Endothelial cell of umbilical vein (primary cell): ENCODE data around the gene COL5A1. TPM values are rescaled to one million over a fixed set of nuclear protein-coding genes. Genes with fewer than 3 reads are reported as not detected.

Source experiments
- BruUV-seq: library from RNA; stranded (reverse); fragments of 400-500 nt; replicated peaks from 2 replicates; lab custom pipeline; 2021; lab: Mats Ljungman, UMichigan
- CTCF ChIA-PET: fragments of 300-600, 350-600 bp; sonication (Branson Sonifier 250); formaldehyde crosslinking; loops from one replicate; lab custom pipeline; 2021; ENCODE audit warnings: antibody characterized with exemption, inconsistent platforms; lab: Charles Lee
- POLR2A ChIA-PET: fragments of 300-600, 350-600 bp; sonication (Branson Sonifier 250); formaldehyde crosslinking; loops from one replicate; lab custom pipeline; 2021; ENCODE audit warnings: antibody characterized with exemption, inconsistent platforms; lab: Charles Lee
- DNase-seq: peaks from one replicate; pipeline ENCODE4 v3.0.0-alpha.2; 2011; ENCODE audit warnings: low read depth, low spot score
- FAIRE-seq: peaks from 2 replicates; lab custom pipeline; 2011; peaks lifted over from hg19 to GRCh38; lab: Jason Lieb, UNC
- H2AFZ ChIP-seq: 2 replicates; pipeline ENCODE4 v1.6.0; 2012; ENCODE audit warnings: low read depth, low read length, control low read depth, inconsistent platforms
- H3K27ac ChIP-seq: 2 replicates; pipeline ENCODE4 v1.5.1; 2011; ENCODE audit warnings: low read depth, mild to moderate bottlenecking, control low read depth, low read length, moderate library complexity; ENCODE audit not compliant: insufficient read depth
- H3K27me3 ChIP-seq, 2 experiments: 2 replicates each; pipeline versions ENCODE4 v1.6.0 to v1.6.1; 2011; ENCODE audit warnings: low read length in 2 of 2, mixed read lengths in 1 of 2; ENCODE audit not compliant: control insufficient read depth in 2 of 2, insufficient read depth in 2 of 2
- H3K36me3 ChIP-seq, 2 experiments: 2 replicates in 1 of 2; 3 replicates in 1 of 2; pipeline ENCODE4 v1.5.1; 2011; ENCODE audit warnings: low read length in 2 of 2, mild to moderate bottlenecking in 1 of 2, moderate library complexity in 1 of 2; ENCODE audit not compliant: control insufficient read depth in 2 of 2, insufficient read depth in 2 of 2; ENCODE audit errors: extremely low read depth in 1 of 2
- H3K4me1 ChIP-seq: 3 replicates; pipeline ENCODE4 v1.5.1; 2011; ENCODE audit warnings: mild to moderate bottlenecking, low read length; ENCODE audit not compliant: control insufficient read depth, insufficient read depth; ENCODE audit errors: extremely low read depth
- H3K4me2 ChIP-seq: 2 replicates; pipeline ENCODE4 v1.6.1; 2011; ENCODE audit warnings: low read length, control low read depth, mixed read lengths; ENCODE audit not compliant: insufficient read depth
- H3K4me3 ChIP-seq, 3 experiments: fragments of 200-600 bp in 1 of 3; sonication (generic), shearing (Covaris generic) in 1 of 3; replicated peaks in 1 of 3; 2 replicates each; pipeline ENCODE4 v1.5.1; 2011 to 2016; ENCODE audit warnings: control low read depth in 3 of 3, low read length in 3 of 3, mild to moderate bottlenecking in 2 of 3, inconsistent platforms in 1 of 3, low read depth in 1 of 3, moderate library complexity in 1 of 3; ENCODE audit not compliant: insufficient read depth in 1 of 3
- H3K79me2 ChIP-seq: 2 replicates; pipeline ENCODE4 v1.6.0; 2012; ENCODE audit warnings: low read length, inconsistent platforms; ENCODE audit not compliant: control insufficient read depth, insufficient read depth
- H3K9ac ChIP-seq: replicated peaks from 2 replicates; pipeline ENCODE3; 2011; ENCODE audit warnings: low read length, control low read depth; ENCODE audit not compliant: insufficient read depth; ENCODE audit errors: extremely low read depth
- H3K9me1 ChIP-seq: replicated peaks from 3 replicates; pipeline ENCODE4 v1.6.0; 2011; ENCODE audit warnings: mild to moderate bottlenecking, low read length; ENCODE audit not compliant: control insufficient read depth, insufficient read depth; ENCODE audit errors: extremely low read depth
- H3K9me3 ChIP-seq: replicated peaks from 2 replicates; pipeline ENCODE4 v1.5.1; 2012; ENCODE audit warnings: low read length, inconsistent platforms; ENCODE audit not compliant: control insufficient read depth, insufficient read depth
- H4K20me1 ChIP-seq: replicated peaks from 2 replicates; pipeline ENCODE3; 2011; ENCODE audit warnings: mild to moderate bottlenecking, low read length; ENCODE audit not compliant: control insufficient read depth, insufficient read depth; ENCODE audit errors: extremely low read depth
- CTCF ChIP-seq, 2 donors: IDR thresholded peaks; 1 replicate in 1 of 2; 2 replicates in 1 of 2; pipeline ENCODE4 v1.5.1; 2011; ENCODE audit warnings: low read length in 2 of 2, mild to moderate bottlenecking in 2 of 2, moderate library complexity in 2 of 2, control low read depth in 1 of 2, inconsistent platforms in 1 of 2, low read depth in 1 of 2; ENCODE audit not compliant: insufficient read depth in 1 of 2; ENCODE audit errors: extremely low read depth in 1 of 2
- EZH2 ChIP-seq: IDR thresholded peaks from 2 replicates; pipeline ENCODE4 v1.6.1; 2012; ENCODE audit warnings: borderline replicate concordance, low read depth, mild to moderate bottlenecking, moderate library complexity, low read length, inconsistent platforms; ENCODE audit not compliant: severe bottlenecking
- FOS ChIP-seq: IDR thresholded peaks from 2 replicates; pipeline ENCODE4 v1.6.1; 2011; ENCODE audit warnings: mild to moderate bottlenecking, low read length, moderate library complexity, borderline replicate concordance; ENCODE audit not compliant: insufficient read depth
- GATA2 ChIP-seq: IDR thresholded peaks from 2 replicates; pipeline ENCODE4 v1.7.0; 2011; ENCODE audit warnings: low read depth, mild to moderate bottlenecking, moderate library complexity, mixed read lengths, low read length; ENCODE audit not compliant: insufficient read length, insufficient read depth
- JUN ChIP-seq: IDR thresholded peaks from 2 replicates; pipeline ENCODE4 v1.6.1; 2011; ENCODE audit warnings: borderline replicate concordance, low read depth; ENCODE audit not compliant: insufficient read length, insufficient read depth
- MAX ChIP-seq: IDR thresholded peaks from 2 replicates; pipeline ENCODE4 v1.6.1; 2011; ENCODE audit not compliant: insufficient read depth, insufficient read length
- MYC ChIP-seq: IDR thresholded peaks from one replicate; pipeline ENCODE4 v1.6.1; 2011; ENCODE audit warnings: mild to moderate bottlenecking, low read depth, low read length
- POLR2A ChIP-seq: IDR thresholded peaks from 2 replicates; pipeline ENCODE4 v1.6.1; 2012; ENCODE audit warnings: low read depth, mild to moderate bottlenecking, control low read depth, low read length
- POLR2AphosphoS5 ChIP-seq: IDR thresholded peaks from 2 replicates; pipeline ENCODE4 v1.6.1; 2012; ENCODE audit warnings: low read depth, mild to moderate bottlenecking, control low read depth, low read length, moderate library complexity; ENCODE audit not compliant: insufficient read depth
- dilution Hi-C: fragments of 300-500 bp; cut with MboI; formaldehyde crosslinking; loops from one replicate; pipeline ENCODE4 v1.15.0; 2019; ENCODE audit warnings: low sequenced_read_pairs; ENCODE audit not compliant: extremely low pct_ligation_motif_present
- intact Hi-C: fragments of 100-400 bp; cut with micrococcal nuclease; formaldehyde crosslinking; loops from one replicate; pipeline ENCODE4 v1.10.0; 2022
- polyA plus RNA-seq, 4 experiments: library from polyadenylated mRNA; depleted of rRNA in 3 of 4; stranded (reverse) in 3 of 4; unstranded in 1 of 4; fragments of >200 nt; gene quantifications; 2 replicates each; pipeline versions ENCODE4 v1.2.1 to v1.2.3, GENCODE V29; 2011 to 2012; ENCODE audit warnings: missing spikeins in 1 of 4
- total RNA-seq: library from RNA; stranded (reverse); gene quantifications from 2 replicates; pipeline ENCODE4 v1.2.3, GENCODE V29; 2021

COL5A1 gene
- total and polyA plus RNA-seq, 2 donors (not counting 3 experiments of a cell fraction or from before 2014, with no cell fraction given) = 97.4 to 175 TPM

GRCh38 chr9:134890155-134890495 is 248.5 kb downstream of the COL5A1 start:
- Histone ChIP-seq H3K4me3 (no peak overlapping the region), H3K4me2 (no peak overlapping the region), H4K20me1 (no peaks in the 10 kb centered on the region), H3K27ac (no peak overlapping the region), H3K9me3 (no peaks in the 10 kb centered on the region), H3K4me1 (peaks cover 2% of the 10 kb centered on the region), H3K36me3 (no peaks in the 10 kb centered on the region), H2AFZ (no peak overlapping the region), H3K79me2 (no peaks in the 10 kb centered on the region), H3K9me1 (no peaks in the 10 kb centered on the region), H3K9ac (no peak overlapping the region), H3K27me3 (peaks cover 0 to 2% of the 10 kb centered on the region in 2 experiments)
- TF ChIP-seq MAX (no peak), GATA2 (no peak), FOS (no peak), MYC (no peak), JUN (no peak), EZH2 (no peak), CTCF (IDR thresholded peaks at IDR 0.05; ENCODE audit: extremely low read depth in 1 of 2, insufficient read depth in 1 of 2, low read depth in 1 of 2, low read length in 2 of 2) (no peak), POLR2A (no peak), POLR2AphosphoS5 (no peak)
- DNase-seq (no peak), FAIRE-seq (no peak)
- dilution Hi-C loops = no loop called here
- ChIA-PET CTCF (interaction anchor here (1.3 kb wide), 1 partner anchor 8 kb away, joined by 3 read pairs; no protein-coding TSS in a partner anchor), POLR2A (no interaction called here)
- intact Hi-C loops = no loop called here
- no TSS peak for BruUV-seq
